Measurements from ENCODE around the gene GRK4. TPM values are rescaled to one million over a fixed set of nuclear protein-coding genes. Genes with fewer than 3 reads are reported as not detected.

The GRK4 gene
- total RNA-seq, 1 experiment from 2014 or later: 3.8 TPM

GRCh38 chr4:3035249-3035648 lies 71.9 kb downstream of the GRK4 start:
- H3K9ac ChIP-seq (ENCODE audit: low read length): no peak overlapping the region
- H3K27ac ChIP-seq (ENCODE audit: low read length): no peak overlapping the region
- H2AFZ ChIP-seq (ENCODE audit: low read length): no peak overlapping the region
- H3K4me2 ChIP-seq (ENCODE audit: low read depth, low read length, poor library complexity, severe bottlenecking): no peak overlapping the region
- H3K36me3 ChIP-seq (ENCODE audit: insufficient read depth, low read length): no peaks in the 10 kb centered on the region
- H3K9me3 ChIP-seq (ENCODE audit: low read length): no peaks in the 10 kb centered on the region
- H3K4me1 ChIP-seq (ENCODE audit: low read length): peaks cover 2% of the 10 kb centered on the region; the same call in 1 of the 2 replicates
- DNase-seq: no peak
- H4K20me1 ChIP-seq (ENCODE audit: insufficient read depth, low read depth, low read length): no peaks in the 10 kb centered on the region
- H3K9me2 ChIP-seq (replicated peaks; ENCODE audit: insufficient read depth, low read length): no peaks in the 10 kb centered on the region
- no peaks in the 10 kb centered on the region for H3K27me3 ChIP-seq (ENCODE audit: low read length)
- H3K4me3 ChIP-seq (ENCODE audit: low read length): no peak overlapping the region
- H3K79me2 ChIP-seq (ENCODE audit: low read length): no peaks in the 10 kb centered on the region

GRCh38 chr4:3035674-3036073 lies 72.3 kb downstream of the GRK4 start:
- Histone ChIP-seq H3K4me1 (ENCODE audit: low read length) (peaks cover 6% of the 10 kb centered on the region), H3K4me3 (ENCODE audit: low read length) (no peak overlapping the region), H3K36me3 (ENCODE audit: insufficient read depth, low read length) (no peaks in the 10 kb centered on the region), H3K9me3 (ENCODE audit: low read length) (no peaks in the 10 kb centered on the region), H3K9me2 (replicated peaks; ENCODE audit: insufficient read depth, low read length) (no peaks in the 10 kb centered on the region), H4K20me1 (ENCODE audit: insufficient read depth, low read depth, low read length) (no peaks in the 10 kb centered on the region), H2AFZ (ENCODE audit: low read length) (no peak overlapping the region), H3K9ac (ENCODE audit: low read length) (no peak overlapping the region), H3K27ac (ENCODE audit: low read length) (no peak overlapping the region), H3K4me2 (ENCODE audit: low read depth, low read length, poor library complexity, severe bottlenecking) (no peak overlapping the region), H3K79me2 (ENCODE audit: low read length) (no peaks in the 10 kb centered on the region), H3K27me3 (ENCODE audit: low read length) (no peaks in the 10 kb centered on the region)
- DNase-seq: no peak

DNA sequence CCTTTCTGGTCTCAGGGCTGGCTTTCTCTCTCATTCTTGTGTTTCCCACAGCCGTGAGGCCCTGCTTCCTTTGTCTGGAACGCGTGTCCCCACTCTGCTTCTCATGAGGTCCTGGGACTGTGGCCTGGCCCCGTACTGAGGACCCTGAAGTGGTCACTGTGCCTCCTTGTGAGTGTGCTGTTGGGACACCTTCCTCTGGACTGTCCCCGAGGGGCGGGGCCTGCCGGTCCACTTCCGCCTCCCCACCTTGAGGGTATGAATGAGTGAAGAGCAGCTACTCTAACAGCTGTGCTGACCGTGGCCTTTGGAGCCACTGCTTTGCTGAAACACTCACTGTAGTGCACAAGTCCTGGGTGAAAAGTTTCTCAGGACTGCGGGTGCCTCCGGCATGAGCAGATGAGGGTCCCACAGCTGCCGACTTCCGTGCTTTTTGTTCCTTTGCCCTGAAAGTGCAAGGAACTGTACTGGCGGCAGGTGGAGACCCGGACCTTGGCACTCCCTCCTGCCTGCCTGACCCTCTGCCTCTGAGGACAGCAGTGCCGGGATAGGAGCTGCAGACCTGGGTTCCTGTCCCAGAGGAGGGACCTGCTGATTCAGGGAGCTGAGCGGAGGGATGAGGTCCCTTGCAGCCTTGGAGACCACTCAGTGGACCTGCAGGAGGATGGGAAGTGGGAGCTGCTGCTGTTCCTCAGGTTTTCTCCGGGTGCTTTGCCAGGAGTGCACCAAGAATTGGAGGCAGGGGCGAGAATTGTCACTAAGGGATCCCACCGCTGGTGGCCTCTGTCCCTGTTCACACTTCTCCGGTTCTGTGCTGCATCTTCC lies 73.0 kb downstream of the GRK4 start:
- H3K27ac ChIP-seq (ENCODE audit: low read length): no peak overlapping the region
- no peak for DNase-seq
- H3K27me3 ChIP-seq (ENCODE audit: low read length): no peaks in the 10 kb centered on the region
- H3K9me2 ChIP-seq (replicated peaks; ENCODE audit: insufficient read depth, low read length): no peaks in the 10 kb centered on the region
- H3K4me2 ChIP-seq (ENCODE audit: low read depth, low read length, poor library complexity, severe bottlenecking): no peak overlapping the region
- H3K9me3 ChIP-seq (ENCODE audit: low read length): no peaks in the 10 kb centered on the region
- no peak overlapping the region for H3K4me3 ChIP-seq (ENCODE audit: low read length)
- no peak overlapping the region for H3K9ac ChIP-seq (ENCODE audit: low read length)
- no peaks in the 10 kb centered on the region for H3K79me2 ChIP-seq (ENCODE audit: low read length)
- H2AFZ ChIP-seq (ENCODE audit: low read length): no peak overlapping the region
- no peaks in the 10 kb centered on the region for H3K36me3 ChIP-seq (ENCODE audit: insufficient read depth, low read length)
- H4K20me1 ChIP-seq (ENCODE audit: insufficient read depth, low read depth, low read length): no peaks in the 10 kb centered on the region
- H3K4me1 ChIP-seq (ENCODE audit: low read length): peaks cover 13% of the 10 kb centered on the region

- no peaks in the 10 kb centered on the region for H3K79me2 ChIP-seq (ENCODE audit: low read length)
- no peak overlapping the region for H3K9ac ChIP-seq (ENCODE audit: low read length)
- no peaks in the 10 kb centered on the region for H3K9me2 ChIP-seq (replicated peaks; ENCODE audit: insufficient read depth, low read length)
- no peak overlapping the region for H3K27ac ChIP-seq (ENCODE audit: low read length)
- H3K4me2 ChIP-seq (ENCODE audit: low read depth, low read length, poor library complexity, severe bottlenecking): no peak overlapping the region
- no peaks in the 10 kb centered on the region for H4K20me1 ChIP-seq (ENCODE audit: insufficient read depth, low read depth, low read length)
- H3K4me3 ChIP-seq (ENCODE audit: low read length): no peak overlapping the region
- H3K27me3 ChIP-seq (ENCODE audit: low read length): no peaks in the 10 kb centered on the region
- no peak for DNase-seq
- H3K36me3 ChIP-seq (ENCODE audit: insufficient read depth, low read length): no peaks in the 10 kb centered on the region
- H2AFZ ChIP-seq (ENCODE audit: low read length): no peak overlapping the region
- no peaks in the 10 kb centered on the region for H3K9me3 ChIP-seq (ENCODE audit: low read length)
- H3K4me1 ChIP-seq (ENCODE audit: low read length): peaks cover 20% of the 10 kb centered on the region
Observed at GRCh38 chr4:3037957-3038461, 74.6 kb downstream of the GRK4 start.

- H2AFZ ChIP-seq (ENCODE audit: low read length): no peak overlapping the region
Observed at GRCh38 chr4:3039706-3040366, 76.5 kb downstream of the GRK4 start.

DNA sequence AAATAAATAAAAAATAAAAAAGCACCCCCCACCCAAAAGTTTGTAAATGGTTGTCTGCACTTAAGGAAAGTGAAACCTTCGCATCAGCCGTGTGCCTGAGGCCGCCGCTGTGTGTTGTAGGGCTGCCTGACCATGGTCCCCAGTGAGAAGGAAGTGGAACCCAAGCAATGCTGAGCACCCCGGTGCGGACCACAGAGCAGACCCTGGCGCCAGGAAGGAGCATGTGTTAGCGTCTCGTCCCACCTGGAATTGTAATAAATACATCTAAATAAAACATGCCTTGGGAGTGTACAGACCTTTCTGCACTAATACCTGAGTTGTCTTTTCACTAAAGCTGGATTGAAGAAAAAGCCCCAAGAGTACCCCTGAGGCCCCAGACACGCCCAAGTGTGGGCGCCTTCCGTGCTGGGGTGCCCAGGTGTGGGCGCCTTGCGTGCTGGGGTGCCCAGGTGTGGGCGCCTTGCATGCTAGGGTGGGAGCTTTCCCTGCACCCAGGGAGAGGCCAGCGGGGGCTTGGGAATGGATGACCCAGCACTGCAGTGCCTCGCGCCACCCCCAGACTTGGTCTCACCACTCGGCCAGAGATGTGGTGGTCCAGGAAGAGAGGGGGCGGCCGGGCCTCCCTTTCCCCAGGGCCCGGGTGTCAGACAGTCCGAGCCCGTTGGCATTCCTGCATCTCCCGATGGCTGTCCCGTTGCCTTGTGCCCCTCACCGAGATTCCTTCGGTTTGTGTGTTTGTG lies 77.3 kb downstream of the GRK4 start:
- Histone ChIP-seq H3K9ac (ENCODE audit: low read length) (peak overlapping the region; percentile 67), H3K27me3 (ENCODE audit: low read length) (no peaks in the 10 kb centered on the region), H3K4me2 (ENCODE audit: low read depth, low read length, poor library complexity, severe bottlenecking) (peak overlapping the region; percentile 81), H3K9me2 (replicated peaks; ENCODE audit: insufficient read depth, low read length) (no peaks in the 10 kb centered on the region), H3K9me3 (ENCODE audit: low read length) (no peaks in the 10 kb centered on the region), H3K79me2 (ENCODE audit: low read length) (no peaks in the 10 kb centered on the region), H3K27ac (ENCODE audit: low read length) (no peak overlapping the region), H3K36me3 (ENCODE audit: insufficient read depth, low read length) (no peaks in the 10 kb centered on the region), H3K4me1 (ENCODE audit: low read length) (peaks cover 27% of the 10 kb centered on the region), H4K20me1 (ENCODE audit: insufficient read depth, low read depth, low read length) (no peaks in the 10 kb centered on the region), H2AFZ (ENCODE audit: low read length) (peak overlapping the region; percentile 91), H3K4me3 (ENCODE audit: low read length) (peak overlapping the region; percentile 66)
- no peak for DNase-seq

More at GRCh38 chr4:3039706-3040366, 76.5 kb downstream of the GRK4 start:
- H3K27ac ChIP-seq (ENCODE audit: low read length): no peak overlapping the region
- no peak overlapping the region for H3K9ac ChIP-seq (ENCODE audit: low read length)
- no peaks in the 10 kb centered on the region for H3K79me2 ChIP-seq (ENCODE audit: low read length)
- no peaks in the 10 kb centered on the region for H3K27me3 ChIP-seq (ENCODE audit: low read length)
- no peaks in the 10 kb centered on the region for H3K9me3 ChIP-seq (ENCODE audit: low read length)
- H3K36me3 ChIP-seq (ENCODE audit: insufficient read depth, low read length): no peaks in the 10 kb centered on the region
- H3K4me2 ChIP-seq (ENCODE audit: low read depth, low read length, poor library complexity, severe bottlenecking): no peak overlapping the region
- H3K4me3 ChIP-seq (ENCODE audit: low read length): no peak overlapping the region
- H3K9me2 ChIP-seq (replicated peaks; ENCODE audit: insufficient read depth, low read length): no peaks in the 10 kb centered on the region
- DNase-seq: no peak
- peaks cover 20% of the 10 kb centered on the region for H3K4me1 ChIP-seq (ENCODE audit: low read length)
- no peaks in the 10 kb centered on the region for H4K20me1 ChIP-seq (ENCODE audit: insufficient read depth, low read depth, low read length)

- Histone ChIP-seq H3K4me1 (ENCODE audit: low read length) (peaks cover 35% of the 10 kb centered on the region), H4K20me1 (ENCODE audit: insufficient read depth, low read depth, low read length) (no peaks in the 10 kb centered on the region), H3K27me3 (ENCODE audit: low read length) (no peaks in the 10 kb centered on the region), H2AFZ (ENCODE audit: low read length) (peak overlapping the region; percentile 91), H3K36me3 (ENCODE audit: insufficient read depth, low read length) (no peaks in the 10 kb centered on the region), H3K9ac (ENCODE audit: low read length) (peak overlapping the region; percentile 67), H3K4me2 (ENCODE audit: low read depth, low read length, poor library complexity, severe bottlenecking) (peak overlapping the region; percentile 81), H3K4me3 (ENCODE audit: low read length) (peak overlapping the region; percentile 66), H3K9me3 (ENCODE audit: low read length) (no peaks in the 10 kb centered on the region), H3K27ac (ENCODE audit: low read length) (no peak overlapping the region), H3K9me2 (replicated peaks; ENCODE audit: insufficient read depth, low read length) (no peaks in the 10 kb centered on the region), H3K79me2 (ENCODE audit: low read length) (no peaks in the 10 kb centered on the region)
- peak; percentile 60 for DNase-seq
Observed at GRCh38 chr4:3041192-3042142, 78.1 kb downstream of the GRK4 start.
